ENCODE measurements around the gene FAM89B. TPM values are rescaled to one million over a fixed set of nuclear protein-coding genes. Genes with fewer than 3 reads are reported as not detected.

The FAM89B gene
- total RNA-seq, 4 donors from 2014 or later, result 57.8 to 73.3 (median 61.2) TPM

DNA sequence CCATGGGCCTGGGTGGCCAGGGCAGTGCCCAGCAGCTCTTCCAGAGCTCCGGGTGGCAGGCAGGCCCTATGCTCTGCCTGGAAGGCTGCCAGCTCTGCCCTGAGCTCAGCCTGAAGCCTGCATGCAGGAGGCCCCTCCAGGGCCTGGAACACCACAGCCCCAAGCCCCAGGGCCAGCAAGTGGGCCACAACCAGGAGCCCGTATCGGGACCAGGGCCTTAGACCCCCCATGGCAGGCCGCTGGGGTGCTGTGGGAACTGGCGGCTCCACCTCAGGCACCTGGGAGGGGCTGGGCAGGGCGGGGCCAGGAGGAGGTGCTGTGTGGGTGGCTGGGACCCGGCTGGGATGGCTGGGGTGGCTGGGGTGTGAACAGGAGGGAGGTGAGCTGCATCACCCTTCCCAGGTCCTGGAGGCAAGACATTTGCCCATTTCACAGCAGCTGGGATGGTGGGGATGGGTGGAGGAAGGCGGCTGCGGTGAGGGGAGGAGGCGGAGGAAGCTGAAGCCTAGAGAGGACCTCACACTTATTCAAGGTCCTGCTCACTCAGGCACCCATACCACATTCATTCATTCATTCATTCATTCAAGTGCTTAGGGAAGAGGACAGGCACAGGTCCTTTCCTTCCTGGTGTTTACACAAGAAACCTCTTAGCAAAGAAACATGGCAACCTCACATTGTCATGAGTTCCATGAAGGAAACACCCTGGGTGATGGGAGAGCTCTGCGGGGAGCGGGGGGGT is 23.4 kb downstream of the FAM89B start, which contains the start of gene KCNK7:
Gene KCNK7, minus strand, starts transcription at position 258 of the 739 bp plus-strand sequence. Its CDS starts 28 bp downstream, at position 230.
- no peak for DNase-seq (ENCODE audit: low spot score in 2 of 2)
- no peak within 1 kb of the TSS for H3K4me3 ChIP-seq (ENCODE audit: low read depth, poor library complexity, severe bottlenecking)
- no peak for TF ChIP-seq POLR2A (IDR thresholded peaks at IDR 0.05)
- TF ChIP-seq, protein P1, sequence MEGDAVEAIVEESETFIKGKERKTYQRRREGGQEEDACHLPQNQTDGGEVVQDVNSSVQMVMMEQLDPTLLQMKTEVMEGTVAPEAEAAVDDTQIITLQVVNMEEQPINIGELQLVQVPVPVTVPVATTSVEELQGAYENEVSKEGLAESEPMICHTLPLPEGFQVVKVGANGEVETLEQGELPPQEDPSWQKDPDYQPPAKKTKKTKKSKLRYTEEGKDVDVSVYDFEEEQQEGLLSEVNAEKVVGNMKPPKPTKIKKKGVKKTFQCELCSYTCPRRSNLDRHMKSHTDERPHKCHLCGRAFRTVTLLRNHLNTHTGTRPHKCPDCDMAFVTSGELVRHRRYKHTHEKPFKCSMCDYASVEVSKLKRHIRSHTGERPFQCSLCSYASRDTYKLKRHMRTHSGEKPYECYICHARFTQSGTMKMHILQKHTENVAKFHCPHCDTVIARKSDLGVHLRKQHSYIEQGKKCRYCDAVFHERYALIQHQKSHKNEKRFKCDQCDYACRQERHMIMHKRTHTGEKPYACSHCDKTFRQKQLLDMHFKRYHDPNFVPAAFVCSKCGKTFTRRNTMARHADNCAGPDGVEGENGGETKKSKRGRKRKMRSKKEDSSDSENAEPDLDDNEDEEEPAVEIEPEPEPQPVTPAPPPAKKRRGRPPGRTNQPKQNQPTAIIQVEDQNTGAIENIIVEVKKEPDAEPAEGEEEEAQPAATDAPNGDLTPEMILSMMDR (IDR thresholded peaks at IDR 0.05), result no peak
- WGBS, 2 donors, result 42% methylated on average over 12 of the region's 12 CpGs
- intact Hi-C loops (cut with DNase I; ENCODE audit: low total_unique reads), result no loop called here

DNA sequence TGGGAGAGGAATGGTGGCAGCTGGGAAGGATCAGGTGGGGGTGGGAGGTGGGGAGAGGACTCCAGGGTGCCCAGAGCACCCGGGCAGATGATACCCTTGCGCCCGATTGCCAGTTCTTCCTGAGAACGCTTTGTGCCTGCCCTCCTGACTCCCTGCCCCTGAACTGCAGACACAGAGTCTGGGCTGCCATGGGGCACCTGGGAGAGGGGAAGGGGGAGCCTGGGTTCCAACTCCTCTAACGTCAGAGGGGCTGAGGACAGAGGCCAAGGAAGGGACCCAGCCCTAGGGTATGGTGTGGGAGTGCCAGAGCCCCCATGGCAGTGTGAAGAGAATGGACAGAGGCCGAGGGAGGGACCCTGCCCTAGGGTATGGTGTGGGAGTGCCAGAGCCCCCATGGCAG is 24.2 kb downstream of the FAM89B start:
- TF ChIP-seq, protein P1 (IDR thresholded peaks at IDR 0.05), result no peak
- no peak for TF ChIP-seq POLR2A (IDR thresholded peaks at IDR 0.05)
- intact Hi-C loops (cut with DNase I; ENCODE audit: low total_unique reads), result no loop called here
- H3K4me3 ChIP-seq (ENCODE audit: low read depth, poor library complexity, severe bottlenecking), result no peak overlapping the region
- no peak for DNase-seq (ENCODE audit: low spot score in 2 of 2)
- WGBS, 2 donors, result 74 to 82% methylated on average over 6 of the region's 6 CpGs

DNA sequence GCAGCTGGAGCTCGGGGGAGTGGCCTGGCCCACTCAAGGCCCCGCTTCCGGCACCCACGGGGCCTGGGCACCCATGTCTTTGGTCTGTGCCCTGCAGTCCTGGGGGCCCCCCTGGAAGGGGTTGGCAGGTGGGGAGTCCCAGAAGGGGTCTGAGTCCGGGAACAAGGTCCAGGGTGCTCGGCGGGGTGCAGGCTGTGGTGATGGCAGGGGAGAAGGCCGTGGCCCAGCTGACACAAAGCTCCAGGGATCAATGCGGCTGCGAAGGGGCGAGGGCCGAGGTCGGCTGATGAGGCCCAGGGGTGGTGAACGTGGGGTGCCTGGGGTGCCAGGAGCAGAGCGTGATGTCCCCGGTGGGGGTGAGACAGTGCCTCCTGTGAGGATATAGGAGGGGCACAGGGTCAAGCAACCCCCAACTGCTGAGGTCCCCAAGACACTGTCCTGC is 25.9 kb downstream of the FAM89B start:
- 88 to 91% methylated on average over 11 to 16 of the region's 16 CpGs for WGBS, 2 donors
- no peak for DNase-seq (ENCODE audit: low spot score in 2 of 2)
- no peak overlapping the region for H3K4me3 ChIP-seq (ENCODE audit: low read depth, poor library complexity, severe bottlenecking)
- TF ChIP-seq POLR2A (IDR thresholded peaks at IDR 0.05), result no peak
- TF ChIP-seq, protein P1 (IDR thresholded peaks at IDR 0.05), result no peak
- intact Hi-C loops (cut with DNase I; ENCODE audit: low total_unique reads), result no loop called here

DNA sequence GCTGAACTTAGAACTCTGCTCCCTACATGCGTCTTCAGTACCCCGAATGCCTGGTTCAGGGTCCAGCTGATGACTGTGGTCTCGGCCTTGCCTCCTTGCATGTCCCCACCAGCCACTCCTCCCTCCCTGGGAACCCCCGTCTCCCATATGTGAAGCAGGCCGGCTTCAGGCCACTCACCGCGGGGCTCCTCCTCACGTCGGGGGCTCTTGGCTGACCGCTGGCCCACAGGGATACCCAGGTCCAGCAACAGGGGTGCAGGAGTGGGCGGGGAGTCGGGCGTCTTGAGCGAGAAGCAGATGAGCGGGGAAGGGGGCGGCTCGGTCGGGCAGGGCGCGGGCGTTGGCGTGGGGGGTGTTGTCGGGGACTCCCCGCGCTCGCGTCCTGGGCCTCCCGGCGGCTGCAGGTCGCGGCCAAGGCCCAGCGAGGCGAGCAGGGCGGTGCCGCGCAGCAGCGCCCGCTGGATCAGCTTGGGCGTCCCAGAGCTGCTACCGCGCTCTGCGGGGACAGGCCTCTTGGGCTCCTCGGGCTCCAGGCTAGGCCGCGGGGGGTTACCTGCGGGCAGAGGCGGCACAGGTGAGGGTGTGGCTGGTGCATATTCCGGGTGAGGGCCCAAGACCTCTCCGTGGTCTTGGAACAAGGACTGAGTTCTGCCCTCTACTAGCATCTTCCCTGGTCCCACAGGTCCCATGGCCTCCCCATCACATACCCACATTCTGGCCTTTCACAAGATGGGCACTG is 27.0 kb downstream of the FAM89B start:
- no peak overlapping the region for H3K4me3 ChIP-seq (ENCODE audit: low read depth, poor library complexity, severe bottlenecking)
- no peak for DNase-seq (ENCODE audit: low spot score in 2 of 2)
- TF ChIP-seq, protein P1 (IDR thresholded peaks at IDR 0.05), result no peak
- no peak for TF ChIP-seq POLR2A (IDR thresholded peaks at IDR 0.05)
- WGBS, 2 donors, result 87 to 90% methylated on average over 34 to 41 of the region's 49 CpGs
- intact Hi-C loops (cut with DNase I; ENCODE audit: low total_unique reads), result no loop called here

DNA sequence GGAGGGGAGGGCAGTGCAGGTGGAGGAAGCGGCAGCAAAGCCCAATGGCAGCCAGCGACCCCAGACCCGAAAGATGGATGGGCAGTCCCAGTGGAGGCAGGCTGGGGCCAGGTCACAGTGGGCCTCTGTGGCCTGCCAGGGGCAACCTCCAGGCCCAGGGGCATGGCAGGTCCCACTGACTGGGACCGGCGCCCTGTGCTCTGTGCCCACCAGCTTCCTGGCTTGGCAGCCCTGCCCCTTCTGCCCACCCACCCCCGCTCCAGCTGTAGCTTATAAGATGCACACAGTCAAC is 27.6 kb downstream of the FAM89B start:
- DNase-seq (ENCODE audit: low spot score in 2 of 2), result no peak
- WGBS, 2 donors, result 92% methylated on average over 2 to 6 of the region's 6 CpGs
- no peak for TF ChIP-seq POLR2A (IDR thresholded peaks at IDR 0.05)
- TF ChIP-seq, protein P1 (IDR thresholded peaks at IDR 0.05), result no peak
- intact Hi-C loops (cut with DNase I; ENCODE audit: low total_unique reads), result no loop called here
- H3K4me3 ChIP-seq (ENCODE audit: low read depth, poor library complexity, severe bottlenecking), result no peak overlapping the region
